GM23248 (cell line): ENCODE measurements around the gene VAV2. TPM values are rescaled to one million over a fixed set of nuclear protein-coding genes. Genes with fewer than 3 reads are reported as not detected.
A peak's percentile ranks its signal among the peaks of the same experiment; 100 is the strongest.

Experiments used
- DNase-seq: peaks from one replicate; pipeline ENCODE4 v3.0.0-alpha.2; 2015
- H2AFZ ChIP-seq: fragments of 200-600 bp; sonication (generic); 2 replicates; pipeline ENCODE4 v1.6.1; 2016; ENCODE audit warnings: antibody characterized with exemption
- H3F3A ChIP-seq: fragments of 200-600 bp; sonication (generic); 2 replicates; pipeline ENCODE4 v1.6.1; 2016; ENCODE audit warnings: mild to moderate bottlenecking, antibody characterized with exemption, mixed run types; ENCODE audit not compliant: insufficient read depth
- H3K27ac ChIP-seq: fragments of 200-600 bp; sonication (generic); 2 replicates; pipeline ENCODE4 v1.5.1; 2016; ENCODE audit warnings: mild to moderate bottlenecking
- H3K27me3 ChIP-seq: fragments of 200-600 bp; sonication (generic); replicated peaks from 2 replicates; pipeline ENCODE4 v1.6.1; 2016; ENCODE audit warnings: mild to moderate bottlenecking; ENCODE audit not compliant: insufficient read depth
- H3K36me3 ChIP-seq: fragments of 200-600 bp; sonication (generic); 2 replicates; pipeline ENCODE4 v1.6.1; 2016; ENCODE audit warnings: low read depth, mild to moderate bottlenecking
- H3K4me1 ChIP-seq: fragments of 200-600 bp; sonication (generic); 2 replicates; pipeline ENCODE4 v1.6.1; 2016; ENCODE audit warnings: mild to moderate bottlenecking; ENCODE audit not compliant: insufficient read depth
- H3K4me2 ChIP-seq: fragments of 200-600 bp; sonication (generic); one replicate; pipeline ENCODE4 v1.6.1; 2016; ENCODE audit warnings: mild to moderate bottlenecking; ENCODE audit not compliant: unreplicated experiment
- H3K4me3 ChIP-seq: fragments of 200-600 bp; sonication (generic); 2 replicates; pipeline ENCODE4 v1.5.1; 2016; ENCODE audit warnings: mild to moderate bottlenecking
- H3K79me2 ChIP-seq: fragments of 200-600 bp; sonication (generic); 2 replicates; pipeline ENCODE4 v1.6.1; 2016; ENCODE audit warnings: mild to moderate bottlenecking; ENCODE audit not compliant: insufficient read depth
- H3K9ac ChIP-seq: fragments of 200-600 bp; sonication (generic); 2 replicates; pipeline ENCODE4 v1.6.1; 2016; ENCODE audit warnings: mild to moderate bottlenecking
- H3K9me2 ChIP-seq: fragments of 200-600 bp; sonication (generic); 2 replicates; pipeline ENCODE4 v1.6.1; 2016; ENCODE audit warnings: mixed run types, mild to moderate bottlenecking, moderate library complexity; ENCODE audit not compliant: insufficient read depth
- H3K9me3 ChIP-seq: fragments of 200-600 bp; sonication (generic); one replicate; pipeline ENCODE4 v1.6.1; 2017; ENCODE audit warnings: low read depth
- H4K20me1 ChIP-seq: fragments of 200-600 bp; sonication (generic); 2 replicates; pipeline ENCODE4 v1.6.0; 2016; ENCODE audit not compliant: insufficient read depth
- EZH2 ChIP-seq: fragments of 200-600 bp; sonication (generic); IDR thresholded peaks from 2 replicates; pipeline ENCODE4 v1.6.1; 2018; ENCODE audit warnings: antibody characterized with exemption, mild to moderate bottlenecking; ENCODE audit not compliant: insufficient read depth, poor library complexity, severe bottlenecking
- EZH2phosphoT487 ChIP-seq: fragments of 200-600 bp; sonication (generic); IDR thresholded peaks from 2 replicates; pipeline ENCODE4 v1.6.1; 2018; ENCODE audit warnings: antibody characterized with exemption, moderate library complexity, mild to moderate bottlenecking, low read depth; ENCODE audit not compliant: insufficient read depth
- WGBS, 2 experiments: methylation state at CpG; one replicate each; pipeline ENCODE4 v1.1.6; 2015 to 2017; ENCODE audit warnings: low lambda C conversion rate in 2 of 2, low coverage in 1 of 2; ENCODE audit errors: missing lambda C conversion rate in 2 of 2; 5-methylcytosine and 5-hydroxymethylcytosine counted together
- in situ Hi-C: fragments of 300-500 bp; cut with MboI; formaldehyde crosslinking; loops from 2 replicates; pipeline ENCODE4 v1.15.0; 2020
- polyA plus RNA-seq: library from polyadenylated mRNA; unstranded; fragments of >200 nt; fragmentation: Nextera tagmentation; extraction: Ambion mirVana; gene quantifications from 2 replicates; pipeline ENCODE4 v1.2.1, GENCODE V29; 2016
- total RNA-seq: library from RNA; depleted of rRNA; stranded (reverse); fragments of >200 nt; shearing (Covaris generic); gene quantifications from 2 replicates; pipeline ENCODE4 v1.2.3, GENCODE V29; 2014

VAV2 gene
- total and polyA plus RNA-seq, 2 experiments from 2014 or later, result 6.7 to 9.0 TPM

DNA sequence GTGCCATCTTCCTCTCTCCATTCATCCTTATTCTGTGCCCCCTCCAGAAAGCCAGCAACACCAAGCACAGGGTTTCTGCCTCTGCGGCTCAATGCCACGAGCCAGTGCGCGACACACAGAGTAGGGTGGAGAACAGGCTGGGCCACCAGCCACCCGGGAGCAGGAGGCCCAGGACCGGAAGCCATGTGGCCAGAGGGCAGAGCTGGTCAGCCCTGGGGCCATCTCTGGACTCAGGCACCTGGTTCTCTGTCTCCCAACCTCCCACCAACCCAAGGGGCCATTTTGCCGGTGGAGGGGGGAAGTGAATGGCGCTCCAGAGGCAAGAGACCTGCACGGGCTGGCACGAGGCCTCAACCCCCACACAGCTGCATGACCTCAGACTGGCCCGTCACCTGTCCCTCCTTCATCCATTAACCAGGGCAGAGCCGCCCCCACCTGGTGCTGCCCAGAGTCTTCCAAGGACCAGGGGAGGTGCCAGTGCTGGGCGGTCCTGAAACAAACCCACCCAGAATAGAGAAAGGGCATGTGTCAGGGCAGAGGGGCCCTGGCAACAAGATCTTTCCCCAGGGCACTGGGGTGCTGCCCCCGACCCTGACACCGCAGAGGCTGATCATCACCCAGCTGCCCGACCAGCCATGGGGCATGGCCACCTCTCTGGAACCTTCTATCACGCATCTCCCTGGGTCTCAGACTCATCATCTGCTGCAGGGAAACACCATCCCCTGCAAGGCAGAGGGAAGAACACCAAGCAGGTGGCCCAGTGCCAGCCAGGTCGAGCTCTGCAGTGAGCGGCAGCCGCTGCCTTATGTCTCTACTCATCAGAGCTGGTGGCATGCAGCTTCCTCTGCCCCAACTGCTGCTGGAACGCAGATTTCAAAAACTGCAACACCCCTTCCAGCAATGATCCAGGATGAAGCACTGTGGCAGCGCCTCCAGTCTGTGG, 11.9 kb downstream of the VAV2 start:
- Histone ChIP-seq H3K36me3 (no peaks in the 10 kb centered on the region), H3K9me3 (no peaks in the 10 kb centered on the region), H3K79me2 (peaks cover 97% of the 10 kb centered on the region), H3K9ac (peak overlapping the region; percentile 28; the same call in 1 of the 2 replicates), H3K4me2 (no peak overlapping the region), H3K4me1 (peaks cover 10% of the 10 kb centered on the region; the same call in 1 of the 2 replicates), H2AFZ (peak overlapping the region; percentile 48; the same call in 1 of the 2 replicates), H3K27ac (no peak overlapping the region), H3K27me3 (no peaks in the 10 kb centered on the region), H3K9me2 (no peaks in the 10 kb centered on the region), H3F3A (no peaks in the 10 kb centered on the region), H3K4me3 (no peak overlapping the region), H4K20me1 (no peaks in the 10 kb centered on the region)
- DNase-seq, result no peak
- in situ Hi-C loops, result no loop called here
- WGBS, 2 experiments, result 80 to 83% methylated on average over 20 to 22 of the region's 22 CpGs
- TF ChIP-seq EZH2, result no peak
- no peak for TF ChIP-seq EZH2phosphoT487

DNA sequence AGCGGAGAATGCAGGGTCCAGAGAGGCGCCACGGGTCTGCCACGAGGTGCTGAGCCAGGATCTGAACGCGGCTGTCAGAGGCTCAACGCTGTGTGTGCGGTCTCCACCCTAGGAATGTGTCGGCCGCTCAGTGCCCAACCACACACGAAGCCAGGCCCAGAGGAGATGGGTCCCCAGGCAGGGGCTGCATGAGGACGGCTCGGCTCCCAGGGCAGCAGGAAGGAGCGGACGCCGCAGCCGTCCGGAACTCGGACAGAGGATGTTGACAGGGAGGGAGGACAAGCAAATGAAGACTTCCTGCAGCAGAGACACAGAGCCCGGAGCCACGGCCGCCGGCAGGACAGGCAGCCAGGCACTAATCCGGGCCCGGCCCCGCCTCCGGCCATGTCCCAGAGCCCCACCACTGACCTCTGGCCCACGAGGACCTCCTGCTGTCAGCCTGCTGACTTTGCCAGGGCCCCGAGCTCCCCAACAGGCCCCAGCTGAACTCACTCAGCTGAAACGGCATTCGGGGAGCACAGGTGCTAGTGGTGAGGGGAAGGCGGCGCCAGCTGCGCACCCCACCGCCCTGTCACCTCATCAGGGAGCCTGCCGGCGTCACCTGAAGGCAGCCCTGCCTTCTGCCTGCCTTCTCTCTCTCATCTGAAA, 12.7 kb downstream of the VAV2 start:
- Histone ChIP-seq H3K27ac (no peak overlapping the region), H3K9me2 (no peaks in the 10 kb centered on the region), H4K20me1 (no peaks in the 10 kb centered on the region), H2AFZ (peak overlapping the region; percentile 48), H3K9me3 (no peaks in the 10 kb centered on the region), H3K4me3 (peak overlapping the region; percentile 54), H3F3A (no peaks in the 10 kb centered on the region), H3K4me1 (peaks cover 10% of the 10 kb centered on the region; the same call in 1 of the 2 replicates), H3K9ac (peak overlapping the region; percentile 28), H3K27me3 (no peaks in the 10 kb centered on the region), H3K4me2 (peak overlapping the region; percentile 40), H3K79me2 (peaks cover 97% of the 10 kb centered on the region), H3K36me3 (no peaks in the 10 kb centered on the region)
- in situ Hi-C loops, result no loop called here
- no peak for TF ChIP-seq EZH2phosphoT487
- no peak for TF ChIP-seq EZH2
- 28 to 31% methylated on average over 26 to 36 of the region's 37 CpGs for WGBS, 2 experiments
- DNase-seq, result peak; percentile 55

DNA sequence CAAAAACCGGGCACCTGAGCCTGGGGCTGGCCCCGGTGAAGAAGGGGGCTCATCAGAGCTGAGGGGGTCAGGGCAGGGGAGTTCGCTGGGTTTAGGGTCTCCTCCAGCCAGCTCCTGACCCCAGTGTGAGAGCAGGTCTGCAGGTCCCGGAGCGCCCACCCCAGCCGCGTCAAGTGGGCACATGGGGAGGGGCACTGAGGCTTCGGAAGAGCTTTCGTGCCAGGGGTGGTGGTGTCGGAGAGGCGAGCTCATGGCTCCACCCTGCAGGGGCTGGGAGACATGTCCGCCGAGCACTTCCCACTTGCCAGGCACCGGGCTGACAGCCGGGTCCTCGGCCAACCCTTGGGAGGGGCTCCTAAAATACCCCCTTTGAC, 13.2 kb downstream of the VAV2 start:
- Histone ChIP-seq H3K4me2 (peak overlapping the region; percentile 40), H3K4me1 (peaks cover 10% of the 10 kb centered on the region; the same call in 1 of the 2 replicates), H3K79me2 (peaks cover 97% of the 10 kb centered on the region), H4K20me1 (no peaks in the 10 kb centered on the region), H3K9me2 (no peaks in the 10 kb centered on the region), H2AFZ (peak overlapping the region; percentile 48), H3K36me3 (no peaks in the 10 kb centered on the region), H3F3A (no peaks in the 10 kb centered on the region), H3K9ac (peak overlapping the region; percentile 28), H3K4me3 (peak overlapping the region; percentile 54; the same call in 1 of the 2 replicates), H3K27ac (no peak overlapping the region), H3K9me3 (no peaks in the 10 kb centered on the region), H3K27me3 (no peaks in the 10 kb centered on the region)
- TF ChIP-seq EZH2phosphoT487, result no peak
- no peak for TF ChIP-seq EZH2
- in situ Hi-C loops, result no loop called here
- WGBS, 2 experiments, result 45 to 46% methylated on average over 14 to 16 of the region's 16 CpGs
- no peak for DNase-seq

DNA sequence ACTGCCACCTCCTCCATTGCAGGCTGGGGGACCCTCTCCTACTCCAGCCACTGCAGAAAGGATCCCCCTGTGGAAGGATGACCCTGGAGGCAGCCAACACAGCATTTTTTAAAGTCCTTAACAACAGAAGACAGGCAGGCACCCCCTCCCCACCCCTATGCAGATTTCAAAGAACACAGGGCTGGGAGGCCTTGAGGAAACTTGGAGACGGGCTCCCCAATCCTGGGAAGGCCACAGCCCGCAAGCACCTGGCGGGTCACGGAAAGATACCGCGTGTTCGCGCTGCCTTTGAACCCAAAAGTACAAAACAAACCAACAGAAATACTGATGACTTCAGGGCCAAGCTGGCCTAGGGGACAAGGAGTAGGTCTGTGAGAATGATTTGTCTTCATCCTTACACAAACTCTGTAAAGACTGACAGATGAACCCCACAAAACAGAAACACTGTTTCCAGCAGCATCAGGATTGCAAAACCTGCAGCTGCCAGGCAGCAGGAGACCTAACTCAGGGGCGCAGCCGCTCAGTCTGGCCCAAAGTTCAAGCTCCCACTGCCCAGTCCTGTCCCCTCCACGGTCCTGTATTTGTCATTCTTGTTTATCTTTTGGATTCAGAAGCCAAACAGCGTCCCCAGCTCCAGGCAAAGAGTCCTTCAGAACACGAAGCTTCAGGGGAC, 13.8 kb downstream of the VAV2 start:
- Histone ChIP-seq H3K4me1 (peaks cover 10% of the 10 kb centered on the region; the same call in 1 of the 2 replicates), H3K9ac (no peak overlapping the region), H3K79me2 (peaks cover 100% of the 10 kb centered on the region), H3K36me3 (no peaks in the 10 kb centered on the region), H3K9me2 (no peaks in the 10 kb centered on the region), H4K20me1 (no peaks in the 10 kb centered on the region), H3K27ac (no peak overlapping the region), H3K9me3 (no peaks in the 10 kb centered on the region), H2AFZ (no peak overlapping the region), H3F3A (no peaks in the 10 kb centered on the region), H3K4me3 (no peak overlapping the region), H3K4me2 (no peak overlapping the region), H3K27me3 (no peaks in the 10 kb centered on the region)
- 93% methylated on average over 13 of the region's 13 CpGs for WGBS, 2 experiments
- TF ChIP-seq EZH2phosphoT487, result no peak
- no peak for TF ChIP-seq EZH2
- DNase-seq, result no peak
- in situ Hi-C loops, result no loop called here
